HUES48 (cell line): ENCODE measurements around the gene RBFOX1.

Experiments
- H3K27ac ChIP-seq: one replicate; pipeline ENCODE4 v1.7.0; 2013; ENCODE audit warnings: low read depth, low read length, inconsistent platforms
- H3K27me3 ChIP-seq: 2 replicates; pipeline ENCODE4 v1.6.1; 2013; ENCODE audit warnings: mild to moderate bottlenecking, low read length; ENCODE audit not compliant: control insufficient read depth, insufficient read depth
- H3K36me3 ChIP-seq: 2 replicates; pipeline ENCODE4 v1.6.1; 2013; ENCODE audit warnings: low read length; ENCODE audit not compliant: control insufficient read depth, insufficient read depth
- H3K4me1 ChIP-seq: 2 replicates; pipeline ENCODE4 v1.6.1; 2013; ENCODE audit warnings: mild to moderate bottlenecking, low read length; ENCODE audit not compliant: control insufficient read depth, insufficient read depth
- H3K4me3 ChIP-seq: 2 replicates; pipeline ENCODE4 v1.5.1; 2013; ENCODE audit warnings: mild to moderate bottlenecking, low read depth, low read length
- H3K9ac ChIP-seq: 2 replicates; pipeline ENCODE4 v1.6.1; 2013; ENCODE audit warnings: mild to moderate bottlenecking, low read depth, low read length, moderate library complexity
- H3K9me3 ChIP-seq: 2 replicates; pipeline ENCODE4 v1.6.1; 2013; ENCODE audit warnings: low read length; ENCODE audit not compliant: control insufficient read depth, insufficient read depth

RBFOX1 gene

DNA sequence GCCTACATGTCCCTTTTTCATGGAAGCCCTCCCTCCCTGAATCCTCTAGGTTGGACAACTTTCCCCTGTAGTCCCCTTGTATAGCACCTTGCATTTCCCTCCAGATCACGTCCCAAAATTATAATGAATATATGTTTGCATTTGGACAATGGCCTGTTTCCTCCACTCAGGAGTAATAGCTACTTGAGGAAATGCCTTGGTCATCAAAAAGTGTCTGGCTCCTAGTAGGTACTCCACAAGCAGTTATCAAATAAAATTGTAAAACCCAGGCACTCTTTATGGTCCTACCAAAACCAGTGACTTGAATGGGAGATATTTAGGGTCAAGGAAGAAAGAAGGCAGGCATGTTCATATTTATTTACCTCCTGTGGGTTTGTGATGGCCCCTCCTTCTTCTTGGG, 59.6 kb downstream of the RBFOX1 start:
- H3K27me3 ChIP-seq: no peaks in the 10 kb centered on the region
- H3K4me3 ChIP-seq: no peak overlapping the region
- no peaks in the 10 kb centered on the region for H3K4me1 ChIP-seq

DNA sequence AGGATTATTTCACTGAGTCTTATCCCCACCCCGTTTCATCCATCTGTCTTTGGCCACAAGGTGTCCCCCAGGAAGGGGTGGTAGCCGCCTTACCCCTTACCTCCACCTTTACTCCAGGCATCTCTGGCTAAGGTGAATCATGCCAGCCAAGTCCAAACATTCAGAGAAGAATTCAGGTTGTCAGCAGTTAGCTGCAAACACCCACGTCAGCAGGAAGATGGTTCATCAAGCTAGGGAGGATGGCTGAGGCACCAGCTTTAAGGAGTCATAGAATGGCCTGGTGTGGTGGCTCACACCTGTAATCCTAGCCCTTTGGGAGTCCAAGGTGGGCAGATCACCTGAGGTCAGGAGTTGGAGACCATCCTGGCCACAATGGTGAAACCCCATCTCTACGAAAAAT, 61.0 kb downstream of the RBFOX1 start:
- no peak overlapping the region for H3K4me3 ChIP-seq
- H3K36me3 ChIP-seq: no peaks in the 10 kb centered on the region
- H3K9me3 ChIP-seq: no peaks in the 10 kb centered on the region
- no peak overlapping the region for H3K9ac ChIP-seq
- H3K27ac ChIP-seq: no peak overlapping the region
- no peaks in the 10 kb centered on the region for H3K4me1 ChIP-seq
- no peaks in the 10 kb centered on the region for H3K27me3 ChIP-seq

More for the DNA sequence above, 59.6 kb downstream of the RBFOX1 start:
- Histone ChIP-seq H3K9ac (no peak overlapping the region), H3K9me3 (no peaks in the 10 kb centered on the region), H3K36me3 (no peaks in the 10 kb centered on the region), H3K27ac (no peak overlapping the region)

DNA sequence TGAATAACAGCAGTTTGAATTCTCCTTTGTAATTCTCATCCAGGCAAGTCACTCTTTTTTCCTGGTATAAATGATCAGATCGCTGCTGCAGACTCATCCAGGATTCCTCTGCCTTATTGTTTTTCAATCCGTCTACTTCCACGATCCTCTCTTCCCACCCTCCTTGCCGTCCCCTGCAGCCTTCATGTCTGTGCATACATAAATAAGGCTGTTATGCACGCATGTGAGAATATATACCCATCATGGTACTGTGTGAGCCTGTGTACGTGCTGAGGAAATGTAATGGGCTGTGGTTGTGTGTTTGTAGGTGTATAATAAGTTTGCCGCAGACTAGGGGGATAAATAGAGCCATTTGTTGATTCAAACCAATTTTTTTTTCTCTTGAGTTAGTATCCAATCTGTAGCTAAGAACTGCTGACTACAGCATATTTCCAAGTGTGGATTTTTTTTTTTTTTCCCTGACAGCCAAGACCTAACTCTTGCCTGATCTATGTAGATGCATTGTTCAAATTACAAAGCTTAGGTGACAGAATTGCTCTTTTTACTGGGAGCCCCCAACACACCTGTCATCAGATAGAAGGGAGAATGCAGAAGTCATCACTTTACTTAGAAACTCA, 62.2 kb downstream of the RBFOX1 start:
- Histone ChIP-seq H3K27ac (no peak overlapping the region), H3K4me1 (no peaks in the 10 kb centered on the region)

DNA sequence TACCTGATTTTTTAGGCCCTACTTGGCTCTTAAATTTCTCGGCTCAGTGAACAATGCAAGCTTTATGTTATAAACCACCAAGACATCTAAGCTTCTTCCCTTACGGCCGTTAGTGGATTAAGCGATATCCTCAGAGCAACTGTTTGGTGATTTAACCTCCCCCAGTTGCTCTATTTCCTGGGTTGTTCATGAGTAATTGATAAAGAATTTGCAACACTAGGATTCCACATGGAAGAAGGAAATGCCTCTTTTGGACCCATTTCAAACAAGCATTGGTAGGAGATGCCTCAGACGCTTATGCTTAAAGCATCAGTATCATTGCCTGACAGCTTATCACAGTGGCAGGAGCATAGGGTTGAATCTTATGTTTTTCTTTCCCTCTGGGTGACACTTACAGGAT, 65.3 kb downstream of the RBFOX1 start:
- H3K4me1 ChIP-seq: no peaks in the 10 kb centered on the region
- H3K4me3 ChIP-seq: no peak overlapping the region

More for the DNA sequence above, 62.2 kb downstream of the RBFOX1 start:
- H3K27me3 ChIP-seq: no peaks in the 10 kb centered on the region
- H3K9ac ChIP-seq: no peak overlapping the region
- H3K4me3 ChIP-seq: no peak overlapping the region
- H3K36me3 ChIP-seq: no peaks in the 10 kb centered on the region
- no peaks in the 10 kb centered on the region for H3K9me3 ChIP-seq

DNA sequence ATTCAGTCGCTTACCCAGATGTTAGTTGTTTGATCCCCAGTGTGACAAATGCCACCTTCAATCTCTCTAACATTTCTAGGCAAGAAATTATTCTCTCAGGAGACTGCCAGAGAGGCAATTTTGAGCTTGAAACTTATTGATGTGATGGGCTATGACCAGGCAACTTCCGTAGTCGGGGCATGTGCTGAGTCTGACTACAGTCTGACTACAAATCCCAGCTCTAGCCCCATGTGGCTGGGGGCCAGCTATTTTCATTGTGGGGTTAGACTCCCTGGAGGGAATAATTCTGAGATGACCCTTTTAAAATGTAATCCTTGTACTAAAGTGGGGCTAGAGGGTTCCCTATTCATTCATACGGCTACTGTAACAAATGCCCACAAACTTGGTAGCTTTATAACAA, 65.9 kb downstream of the RBFOX1 start:
- H3K27ac ChIP-seq: no peak overlapping the region
- no peaks in the 10 kb centered on the region for H3K4me1 ChIP-seq
- no peaks in the 10 kb centered on the region for H3K27me3 ChIP-seq
- no peak overlapping the region for H3K4me3 ChIP-seq
- no peaks in the 10 kb centered on the region for H3K9me3 ChIP-seq
- no peak overlapping the region for H3K9ac ChIP-seq
- H3K36me3 ChIP-seq: no peaks in the 10 kb centered on the region

More for the DNA sequence above, 65.3 kb downstream of the RBFOX1 start:
- no peaks in the 10 kb centered on the region for H3K27me3 ChIP-seq
- H3K9me3 ChIP-seq: no peaks in the 10 kb centered on the region
- no peak overlapping the region for H3K27ac ChIP-seq
- no peak overlapping the region for H3K9ac ChIP-seq
- H3K36me3 ChIP-seq: no peaks in the 10 kb centered on the region

DNA sequence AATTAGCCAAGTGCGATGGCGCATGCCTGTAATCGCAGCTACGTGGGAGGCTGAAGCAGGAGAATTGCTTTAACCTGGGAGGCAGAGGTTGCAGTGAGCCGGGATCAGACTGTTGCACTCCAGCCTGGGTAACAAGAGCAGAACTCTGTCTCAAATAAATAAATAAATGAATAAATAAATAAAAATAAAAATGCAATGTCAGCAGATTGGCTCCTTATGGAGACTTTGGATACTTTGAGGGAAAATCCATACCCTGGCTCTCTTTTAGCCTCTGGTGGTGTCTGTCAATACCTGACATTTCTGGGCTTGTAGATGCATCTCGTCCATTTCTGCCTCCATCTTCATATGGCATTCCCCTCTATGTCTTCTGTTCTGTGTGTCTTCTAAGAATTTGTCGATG, 66.7 kb downstream of the RBFOX1 start:
- Histone ChIP-seq H3K36me3 (no peaks in the 10 kb centered on the region), H3K9ac (no peak overlapping the region), H3K4me3 (no peak overlapping the region), H3K27me3 (no peaks in the 10 kb centered on the region), H3K27ac (no peak overlapping the region), H3K4me1 (peaks cover under 1% of the 10 kb centered on the region; the same call in 1 of the 2 replicates), H3K9me3 (no peaks in the 10 kb centered on the region)

DNA sequence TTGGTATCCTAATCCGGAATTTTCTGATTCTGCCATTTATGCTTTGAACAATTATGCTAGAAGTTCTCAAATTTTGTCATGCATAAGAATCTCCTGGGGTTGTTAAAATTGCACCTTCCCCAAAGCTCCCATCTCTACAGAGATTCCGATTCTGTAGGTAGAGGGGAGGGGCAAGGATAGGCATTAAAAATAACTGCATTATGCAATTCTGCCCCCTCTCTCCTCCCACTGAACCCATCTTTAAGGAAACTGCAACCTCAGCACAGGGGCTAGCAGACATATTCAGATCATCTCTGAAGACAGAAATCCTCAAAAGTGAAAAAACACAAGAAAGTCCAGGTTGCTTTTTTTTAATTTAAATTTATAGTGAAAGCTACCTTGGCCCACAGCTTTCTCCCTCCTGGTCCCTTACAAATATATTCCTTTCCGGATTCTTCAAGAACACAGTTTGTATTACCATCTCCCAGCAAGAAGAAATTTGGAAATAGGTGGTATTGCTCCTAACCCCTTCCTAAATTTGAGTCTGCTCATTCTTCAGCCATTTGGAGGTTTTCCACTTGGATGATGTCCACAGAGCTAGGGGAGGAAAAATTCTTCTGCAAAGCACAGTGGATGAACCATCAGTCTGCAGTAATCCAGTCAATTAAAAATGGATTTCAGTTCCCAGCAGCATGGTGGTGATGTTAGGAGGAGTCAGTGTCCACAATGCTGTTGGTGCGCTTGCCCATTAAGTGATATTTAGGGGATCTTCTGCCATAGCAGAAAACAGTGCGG, 67.7 kb downstream of the RBFOX1 start:
- H3K9ac ChIP-seq: no peak overlapping the region
- H3K27me3 ChIP-seq: no peaks in the 10 kb centered on the region
- H3K4me1 ChIP-seq: peaks cover 9% of the 10 kb centered on the region
- H3K27ac ChIP-seq: no peak overlapping the region
- no peaks in the 10 kb centered on the region for H3K9me3 ChIP-seq
- no peak overlapping the region for H3K4me3 ChIP-seq
- no peaks in the 10 kb centered on the region for H3K36me3 ChIP-seq

DNA sequence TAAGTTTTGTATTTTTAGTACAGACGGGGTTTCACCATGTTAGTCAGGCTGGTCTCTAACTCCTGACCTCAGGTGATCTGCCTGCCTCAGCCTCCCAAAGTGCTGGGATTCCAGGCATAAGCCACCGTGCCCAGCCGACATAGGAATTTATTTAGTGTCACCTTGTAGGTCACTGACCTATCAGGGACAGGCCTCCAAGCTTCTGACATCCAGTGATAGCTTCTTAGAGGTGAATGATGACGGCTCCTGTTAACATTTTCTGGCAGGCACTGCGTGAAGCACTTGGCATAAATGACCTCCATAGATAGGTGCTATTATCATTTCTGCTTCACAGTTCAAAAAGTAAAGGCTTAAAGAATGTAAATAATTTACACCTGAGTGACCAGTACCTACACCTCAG, 71.6 kb downstream of the RBFOX1 start:
- Histone ChIP-seq H3K9me3 (no peaks in the 10 kb centered on the region), H3K36me3 (no peaks in the 10 kb centered on the region), H3K4me3 (no peak overlapping the region), H3K27me3 (no peaks in the 10 kb centered on the region), H3K27ac (no peak overlapping the region), H3K4me1 (peaks cover 9% of the 10 kb centered on the region), H3K9ac (no peak overlapping the region)

DNA sequence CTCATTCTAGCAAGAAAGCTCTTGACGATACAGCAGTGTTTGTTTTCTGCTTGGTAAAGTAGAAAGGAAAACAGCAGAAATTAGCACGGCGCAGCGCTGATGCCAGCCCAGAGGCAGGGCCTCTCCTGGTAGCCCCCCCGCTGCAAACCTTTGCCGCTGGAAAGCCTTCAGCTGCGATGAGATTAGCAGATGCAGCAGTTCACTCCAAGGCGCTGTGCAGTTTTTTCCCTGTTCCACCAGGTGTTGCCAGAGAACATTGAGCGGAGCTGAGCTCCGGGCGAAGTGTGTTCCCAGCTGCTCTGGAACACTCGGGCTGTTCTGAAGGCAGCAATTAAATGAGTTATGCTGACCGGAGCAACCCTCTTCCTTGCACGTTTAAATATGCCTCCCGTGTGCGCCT, 72.5 kb downstream of the RBFOX1 start:
- H3K9me3 ChIP-seq: no peaks in the 10 kb centered on the region
- no peak overlapping the region for H3K9ac ChIP-seq
- H3K4me3 ChIP-seq: no peak overlapping the region
- no peaks in the 10 kb centered on the region for H3K36me3 ChIP-seq
- H3K27me3 ChIP-seq: no peaks in the 10 kb centered on the region
- H3K27ac ChIP-seq: no peak overlapping the region
- peaks cover 9% of the 10 kb centered on the region for H3K4me1 ChIP-seq

DNA sequence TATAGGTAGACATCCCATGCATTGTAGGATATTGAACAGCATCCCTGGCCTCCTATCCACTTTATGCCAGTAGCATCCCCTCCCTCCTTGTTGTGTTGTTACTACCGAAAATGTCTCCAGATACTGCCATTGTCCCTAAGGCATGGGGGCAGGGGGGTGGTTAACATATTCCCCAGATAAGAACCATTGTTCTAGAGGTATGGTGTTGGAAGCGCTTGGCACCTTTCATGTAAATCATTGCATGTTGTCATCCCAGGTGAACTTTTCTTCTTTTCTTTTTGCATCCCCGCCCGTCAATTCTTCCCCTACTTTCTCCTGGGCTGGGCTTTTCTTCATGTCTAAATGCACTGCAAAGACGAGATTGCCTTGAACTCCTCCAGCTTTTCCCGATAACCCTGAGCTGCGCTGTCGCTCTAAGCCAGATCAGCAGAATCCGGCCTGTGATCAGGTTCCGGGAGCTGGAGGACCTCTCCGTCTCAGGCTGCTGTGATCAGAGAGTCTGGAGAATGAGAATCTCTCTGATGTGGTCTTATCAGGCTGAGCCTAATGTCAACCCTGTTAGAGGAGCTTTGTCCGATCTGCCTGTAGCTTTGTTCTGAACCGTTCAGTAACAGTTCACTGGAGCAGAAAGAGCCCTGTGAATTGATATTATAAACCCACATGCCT, 76.2 kb downstream of the RBFOX1 start:
- no peak overlapping the region for H3K27ac ChIP-seq
- H3K4me3 ChIP-seq: no peak overlapping the region
- H3K9me3 ChIP-seq: no peaks in the 10 kb centered on the region
- no peak overlapping the region for H3K9ac ChIP-seq
- peaks cover 9% of the 10 kb centered on the region for H3K4me1 ChIP-seq
- no peaks in the 10 kb centered on the region for H3K36me3 ChIP-seq
- H3K27me3 ChIP-seq: no peaks in the 10 kb centered on the region

DNA sequence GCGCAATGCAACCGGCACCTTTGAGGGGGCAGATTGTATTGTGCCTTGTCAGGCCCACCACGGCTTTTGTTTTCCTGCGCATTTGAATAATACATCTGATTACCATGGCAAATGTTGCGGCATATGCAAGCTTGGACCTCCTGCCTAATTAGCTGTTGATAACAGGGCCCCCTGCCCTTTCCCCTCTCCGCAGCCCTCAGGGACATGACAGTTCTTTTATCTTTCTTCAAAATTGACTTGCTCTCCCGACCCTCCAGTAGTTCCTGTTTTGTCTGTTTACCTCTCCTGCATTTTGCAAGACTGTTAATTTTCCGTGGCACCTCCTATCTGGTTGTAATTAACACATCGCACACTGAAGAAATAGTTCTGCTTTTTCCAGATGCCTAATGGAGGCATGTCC, 86.8 kb downstream of the RBFOX1 start:
- Histone ChIP-seq H3K36me3 (no peaks in the 10 kb centered on the region), H3K9ac (no peak overlapping the region), H3K27ac (no peak overlapping the region), H3K4me1 (peaks cover 5% of the 10 kb centered on the region; the same call in 1 of the 2 replicates), H3K9me3 (no peaks in the 10 kb centered on the region), H3K27me3 (no peaks in the 10 kb centered on the region), H3K4me3 (no peak overlapping the region)
